Ectodermal cell (in vitro differentiated cells): ENCODE results near the gene SIK2.

Experiments
- H3K27ac ChIP-seq: 2 replicates; pipeline ENCODE4 v1.7.0; 2013; ENCODE audit warnings: mild to moderate bottlenecking, low read depth, low read length; ENCODE audit not compliant: insufficient read depth, poor library complexity, severe bottlenecking
- H3K27me3 ChIP-seq: 2 replicates; pipeline ENCODE4 v1.7.0; 2013; ENCODE audit warnings: mild to moderate bottlenecking, low read length; ENCODE audit not compliant: insufficient read depth, control insufficient read depth, poor library complexity, severe bottlenecking
- H3K36me3 ChIP-seq: one replicate; pipeline ENCODE4 v1.7.0; 2013; ENCODE audit warnings: low read length; ENCODE audit not compliant: control insufficient read depth, insufficient read depth
- H3K4me1 ChIP-seq: one replicate; pipeline ENCODE4 v1.7.0; 2013; ENCODE audit warnings: low read length; ENCODE audit not compliant: control insufficient read depth, insufficient read depth
- H3K4me3 ChIP-seq: 2 replicates; pipeline ENCODE4 v1.7.0; 2013; ENCODE audit warnings: low read depth, low read length, control low read depth; ENCODE audit not compliant: insufficient read depth
- H3K9me3 ChIP-seq: 2 replicates; pipeline ENCODE4 v1.7.0; 2013; ENCODE audit warnings: mild to moderate bottlenecking, low read length, moderate library complexity; ENCODE audit not compliant: control insufficient read depth
- WGBS, 2 experiments: methylation state at CpG; one replicate each; pipeline ENCODE4 v1.1.7; 2013; ENCODE audit warnings: missing lambda C conversion rate in 2 of 2; 5-methylcytosine and 5-hydroxymethylcytosine counted together

SIK2 gene

DNA sequence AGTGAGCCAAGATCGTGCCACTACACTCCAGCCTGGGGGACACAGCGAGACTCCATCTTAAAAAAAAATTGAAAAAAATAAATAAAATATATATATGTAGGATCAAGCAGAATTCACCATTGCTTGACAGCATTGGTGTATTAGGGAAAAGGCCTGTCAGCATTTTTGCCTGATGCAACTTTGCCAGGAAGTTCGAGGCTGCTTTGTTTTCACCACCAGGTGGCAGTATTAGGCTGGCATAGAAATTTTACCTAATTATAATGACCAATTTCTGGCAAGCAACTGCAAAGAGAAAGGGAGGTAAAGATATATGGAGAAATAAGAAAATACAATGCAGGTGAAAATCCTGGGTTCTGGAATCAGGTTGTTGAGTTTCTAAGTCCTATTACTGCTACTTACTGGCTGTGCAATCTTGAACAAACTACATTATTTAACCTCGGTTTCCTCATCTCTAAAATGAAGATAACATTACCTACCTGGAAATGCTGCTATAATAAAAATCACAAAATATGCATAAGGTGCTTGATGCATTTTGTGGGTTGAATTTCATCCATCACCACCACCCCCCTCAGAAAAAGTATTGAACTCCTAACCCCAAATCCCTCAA, 37.0 kb upstream of the SIK2 start:
- Histone ChIP-seq H3K4me1 (no peaks in the 10 kb centered on the region), H3K27me3 (no peaks in the 10 kb centered on the region), H3K9me3 (no peaks in the 10 kb centered on the region), H3K27ac (no peak overlapping the region), H3K4me3 (no peak overlapping the region), H3K36me3 (no peaks in the 10 kb centered on the region)
- 53 to 67% methylated on average over 2 to 3 of the region's 4 CpGs for WGBS, 2 experiments

DNA sequence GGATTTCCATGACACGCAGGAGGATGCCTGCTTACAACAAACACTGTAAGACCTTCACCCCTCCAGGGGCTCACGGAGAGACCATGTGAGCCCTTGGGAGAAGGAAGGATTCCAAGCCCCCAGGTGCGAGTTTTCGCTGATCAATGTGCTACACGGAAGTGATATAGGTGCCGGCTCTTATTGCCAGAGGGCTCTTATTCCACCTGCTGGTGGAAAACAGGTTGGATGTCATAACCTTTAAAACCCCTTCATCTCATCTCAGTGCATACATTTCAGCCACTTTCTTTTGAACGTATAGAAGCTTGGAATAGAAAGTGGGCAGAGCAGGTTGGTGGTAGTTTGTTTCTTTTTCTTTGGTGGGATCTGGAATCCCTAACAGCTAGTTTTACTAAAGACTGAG, 35.9 kb upstream of the SIK2 start:
- 77 to 92% methylated on average over 7 of the region's 7 CpGs for WGBS, 2 experiments
- Histone ChIP-seq H3K27me3 (no peaks in the 10 kb centered on the region), H3K9me3 (no peaks in the 10 kb centered on the region), H3K4me1 (no peaks in the 10 kb centered on the region), H3K27ac (no peak overlapping the region), H3K4me3 (no peak overlapping the region), H3K36me3 (no peaks in the 10 kb centered on the region)

- Histone ChIP-seq H3K27me3 (no peaks in the 10 kb centered on the region), H3K27ac (no peak overlapping the region), H3K4me1 (no peaks in the 10 kb centered on the region), H3K9me3 (no peaks in the 10 kb centered on the region), H3K4me3 (no peak overlapping the region), H3K36me3 (no peaks in the 10 kb centered on the region)
- 94 to 100% methylated on average over 1 of the region's 4 CpGs for WGBS, 2 experiments
These were observed 32.8 kb upstream of the SIK2 start for GRCh38 chr11:111569476-111569875.

GRCh38 chr11:111570796-111571195, 31.5 kb upstream of the SIK2 start:
- H3K36me3 ChIP-seq, result no peaks in the 10 kb centered on the region
- H3K4me1 ChIP-seq, result no peaks in the 10 kb centered on the region
- H3K27me3 ChIP-seq, result no peaks in the 10 kb centered on the region
- WGBS, 2 experiments, result 80 to 90% methylated on average over 6 of the region's 6 CpGs
- H3K9me3 ChIP-seq, result no peaks in the 10 kb centered on the region
- no peak overlapping the region for H3K27ac ChIP-seq
- no peak overlapping the region for H3K4me3 ChIP-seq

DNA sequence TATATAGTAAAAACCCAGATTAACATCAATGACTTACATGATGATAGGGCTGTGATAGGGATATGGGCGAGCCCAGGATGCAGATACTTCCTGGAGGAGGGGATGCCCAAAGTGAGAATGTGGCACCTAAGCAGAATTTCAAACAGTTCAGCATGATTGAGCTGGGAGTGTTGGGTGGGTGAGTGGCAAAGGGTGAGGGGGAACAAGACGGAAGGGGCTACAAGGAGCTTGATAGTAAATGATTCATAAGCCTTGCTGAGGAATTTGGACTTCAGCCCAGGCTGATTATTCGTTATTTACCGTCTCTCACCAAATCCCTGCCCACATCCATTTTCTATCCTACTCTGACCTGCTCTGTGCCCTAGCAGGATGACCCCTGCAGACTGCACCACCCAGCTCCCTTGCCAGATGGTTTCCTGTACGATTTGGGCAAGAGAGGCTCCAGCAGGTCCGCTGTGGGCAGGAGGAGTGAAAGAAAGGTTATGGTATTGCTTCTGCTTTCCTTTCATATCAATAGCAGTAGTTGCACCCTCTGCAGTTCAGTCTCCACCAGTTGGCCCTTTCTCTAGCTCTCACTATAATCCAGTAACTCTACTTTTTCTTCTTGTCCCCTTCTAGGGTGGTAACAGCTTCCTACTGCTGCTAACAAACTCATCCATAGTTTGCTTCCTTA, 30.3 kb upstream of the SIK2 start:
- H3K27ac ChIP-seq, result no peak overlapping the region
- H3K9me3 ChIP-seq, result no peaks in the 10 kb centered on the region
- no peaks in the 10 kb centered on the region for H3K27me3 ChIP-seq
- no peaks in the 10 kb centered on the region for H3K36me3 ChIP-seq
- H3K4me1 ChIP-seq, result no peaks in the 10 kb centered on the region
- WGBS, 2 experiments, result 85 to 90% methylated on average over 6 of the region's 6 CpGs
- H3K4me3 ChIP-seq, result no peak overlapping the region

- no peak overlapping the region for H3K4me3 ChIP-seq
- H3K27me3 ChIP-seq, result no peaks in the 10 kb centered on the region
- no peaks in the 10 kb centered on the region for H3K9me3 ChIP-seq
- H3K36me3 ChIP-seq, result no peaks in the 10 kb centered on the region
- 91 to 94% methylated on average over 3 of the region's 3 CpGs for WGBS, 2 experiments
- no peaks in the 10 kb centered on the region for H3K4me1 ChIP-seq
- H3K27ac ChIP-seq, result no peak overlapping the region
These were observed 29.7 kb upstream of the SIK2 start for GRCh38 chr11:111572581-111572980.

DNA sequence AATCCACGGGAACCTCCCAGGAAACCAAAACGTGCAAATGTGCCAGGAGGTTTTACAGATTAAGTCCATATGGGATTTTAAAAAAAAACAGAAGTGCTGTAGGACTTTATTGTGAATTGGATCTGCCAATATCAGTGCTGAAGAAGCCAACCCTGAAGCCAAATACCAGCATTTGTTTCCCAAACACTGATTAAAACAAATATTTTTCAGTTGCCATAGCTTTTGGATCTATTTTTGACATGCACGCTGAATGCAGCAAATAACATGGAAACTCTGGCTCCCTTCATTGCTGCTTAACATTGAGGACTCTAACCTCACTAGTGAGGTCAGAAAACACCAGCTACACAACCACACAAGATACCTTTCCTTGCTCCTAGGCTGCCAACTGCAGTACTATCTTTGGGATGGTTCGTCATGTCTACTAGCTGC, 28.4 kb upstream of the SIK2 start:
- Histone ChIP-seq H3K4me1 (no peaks in the 10 kb centered on the region), H3K27ac (no peak overlapping the region), H3K36me3 (no peaks in the 10 kb centered on the region), H3K4me3 (no peak overlapping the region), H3K27me3 (no peaks in the 10 kb centered on the region), H3K9me3 (no peaks in the 10 kb centered on the region)
- 88 to 95% methylated on average over 4 of the region's 4 CpGs for WGBS, 2 experiments

- WGBS, 2 experiments, result 81 to 90% methylated on average over 6 to 7 of the region's 7 CpGs
- Histone ChIP-seq H3K4me1 (no peaks in the 10 kb centered on the region), H3K27ac (no peak overlapping the region), H3K36me3 (no peaks in the 10 kb centered on the region), H3K27me3 (no peaks in the 10 kb centered on the region), H3K4me3 (no peak overlapping the region), H3K9me3 (no peaks in the 10 kb centered on the region)
These were observed 27.6 kb upstream of the SIK2 start for GRCh38 chr11:111574373-111575225.

DNA sequence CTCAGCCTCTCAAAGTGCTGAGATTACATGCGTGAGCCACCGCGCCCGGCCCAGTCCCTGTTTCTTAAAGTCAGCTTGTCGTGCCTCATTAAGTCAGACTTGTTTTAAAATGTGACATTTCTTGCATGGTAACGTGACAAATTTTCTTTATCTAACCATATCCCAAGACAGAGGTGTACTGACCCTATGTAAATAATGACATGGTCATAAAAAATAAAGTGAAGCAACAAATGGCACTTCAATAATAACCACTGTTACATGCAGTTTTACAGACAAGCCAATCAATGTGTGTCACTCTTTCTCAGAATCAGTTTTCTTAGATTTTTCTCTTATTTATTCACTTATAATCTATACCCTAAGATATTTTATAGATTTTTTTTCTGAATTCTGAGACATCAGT, 26.5 kb upstream of the SIK2 start:
- Histone ChIP-seq H3K27me3 (no peaks in the 10 kb centered on the region), H3K27ac (no peak overlapping the region), H3K4me3 (no peak overlapping the region), H3K4me1 (no peaks in the 10 kb centered on the region), H3K9me3 (no peaks in the 10 kb centered on the region), H3K36me3 (no peaks in the 10 kb centered on the region)
- whole genome bisulfite sequencing, 2 experiments, result 95 to 96% methylated on average over 6 of the region's 6 CpGs

DNA sequence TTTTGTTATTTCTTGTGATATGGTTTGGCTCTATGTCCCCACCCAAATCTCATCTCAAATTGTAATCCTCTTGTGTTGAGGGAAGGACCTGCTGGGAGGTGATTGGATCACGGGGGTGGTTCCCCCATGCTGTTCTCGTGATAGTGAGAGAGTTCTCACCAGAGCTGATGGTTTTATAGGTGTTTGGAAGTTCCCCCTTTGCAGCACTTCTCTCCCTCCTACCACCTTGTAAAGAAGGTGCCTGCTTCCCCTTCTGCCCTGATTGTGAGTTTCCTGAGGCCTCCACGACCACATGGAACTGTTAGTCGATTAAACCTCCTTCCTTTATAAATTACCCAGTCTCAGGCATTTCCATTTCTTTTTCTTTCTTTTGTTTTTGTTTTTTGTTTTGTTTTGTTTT, 24.4 kb upstream of the SIK2 start:
- H3K9me3 ChIP-seq, result no peaks in the 10 kb centered on the region
- no peak overlapping the region for H3K27ac ChIP-seq
- no peaks in the 10 kb centered on the region for H3K27me3 ChIP-seq
- no peaks in the 10 kb centered on the region for H3K36me3 ChIP-seq
- no peaks in the 10 kb centered on the region for H3K4me1 ChIP-seq
- no peak overlapping the region for H3K4me3 ChIP-seq
- 79 to 85% methylated on average over 2 to 4 of the region's 4 CpGs for WGBS, 2 experiments
